Astrocyte of the spinal cord (primary cell): ENCODE results near the gene WWOX.

ENCODE experiments used
- DNase-seq: peaks from one replicate; pipeline ENCODE4 v3.0.0; 2011; ENCODE audit warnings: low read depth, low spot score
- H3K4me3 ChIP-seq: 2 replicates; pipeline ENCODE4 v1.5.1; 2011; ENCODE audit warnings: low read depth, mild to moderate bottlenecking, low read length, moderate library complexity
- CTCF ChIP-seq: IDR thresholded peaks from 2 replicates; pipeline ENCODE4 v1.5.1; 2012; ENCODE audit warnings: low read depth, mild to moderate bottlenecking, low read length, inconsistent platforms
- in situ Hi-C: cut with HindIII; loops from 2 replicates; pipeline ENCODE4 v1.10.0; 2017; ENCODE audit warnings: low sequenced_read_pairs

WWOX gene

GRCh38 chr16:78292086-78292843 lies 192.8 kb downstream of the WWOX start:
- TF ChIP-seq CTCF = no peak
- H3K4me3 ChIP-seq = no peak overlapping the region
- DNase-seq = no peak
- in situ Hi-C loops = no loop called here

- no peak for TF ChIP-seq CTCF
- DNase-seq = no peak
- in situ Hi-C loops = no loop called here
- H3K4me3 ChIP-seq = no peak overlapping the region
Measured at GRCh38 chr16:78292844-78293380, 193.5 kb downstream of the WWOX start.

- in situ Hi-C loops = no loop called here
- no peak overlapping the region for H3K4me3 ChIP-seq
- DNase-seq = no peak
- no peak for TF ChIP-seq CTCF
Measured at GRCh38 chr16:78294538-78295225, 195.2 kb downstream of the WWOX start.

DNA sequence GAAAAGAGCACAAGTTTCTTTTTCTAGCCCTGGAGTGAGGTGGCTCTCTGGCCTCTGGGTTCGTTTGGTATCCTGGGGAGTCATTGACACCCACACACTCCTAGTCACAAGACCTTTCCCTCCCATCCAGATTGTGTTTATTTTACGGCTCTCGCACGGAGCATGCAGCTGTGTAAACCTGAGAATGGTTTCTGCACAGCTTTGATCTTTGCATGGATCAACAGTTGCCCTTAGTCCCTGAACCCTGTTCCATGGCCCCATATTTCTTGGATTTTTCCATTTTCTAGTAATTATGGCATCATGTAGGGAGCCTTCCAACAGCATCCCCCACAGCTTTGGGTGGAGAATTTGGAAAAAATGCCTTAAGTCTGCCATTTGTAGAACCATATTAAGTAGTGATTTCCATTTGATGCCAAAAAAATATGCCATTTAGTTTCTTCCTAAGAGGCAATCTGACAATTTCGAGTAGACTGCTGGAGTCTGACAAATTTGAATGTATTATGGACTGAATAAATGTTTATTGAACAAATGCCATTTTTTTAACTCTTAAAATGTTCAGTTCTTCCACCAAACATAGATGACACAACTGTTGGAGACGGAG lies 197.7 kb downstream of the WWOX start:
- DNase-seq = peak; percentile 4
- H3K4me3 ChIP-seq = no peak overlapping the region
- in situ Hi-C loops = no loop called here
- TF ChIP-seq CTCF = no peak

GRCh38 chr16:78298986-78299385 lies 199.5 kb downstream of the WWOX start:
- H3K4me3 ChIP-seq = no peak overlapping the region
- in situ Hi-C loops = no loop called here
- TF ChIP-seq CTCF = no peak
- no peak for DNase-seq

GRCh38 chr16:78300469-78300868 lies 201.0 kb downstream of the WWOX start:
- no peak for DNase-seq
- TF ChIP-seq CTCF = no peak
- in situ Hi-C loops = no loop called here
- H3K4me3 ChIP-seq = no peak overlapping the region
